A549 (cell line): ENCODE measurements around the gene SFXN1.

Source experiments
- EP300 ChIP-seq, 2 experiments: fragments of >200 bp; sonication (Bioruptor Twin); formaldehyde crosslinking; IDR thresholded peaks; 2 replicates in 1 of 2; 3 replicates in 1 of 2; pipeline ENCODE4 v1.6.1; 2016 to 2017
- ESRRA ChIP-seq: fragments of 150-350 bp; IDR thresholded peaks from 2 replicates; pipeline ENCODE4 v1.6.1; 2014; ENCODE audit warnings: mild to moderate bottlenecking, low read length, borderline replicate concordance
- HOXB13 ChIP-seq: fragments of 250-450 bp; sonication (Bioruptor Pico); IDR thresholded peaks from 2 replicates; pipeline ENCODE4 v1.5.0; 2020; ENCODE audit warnings: low read depth, mild to moderate bottlenecking, moderate library complexity
- POLR2A ChIP-seq: IDR thresholded peaks from 2 replicates; pipeline ENCODE4 v1.6.1; 2012; ENCODE audit warnings: mild to moderate bottlenecking, low read length
- RAD21 ChIP-seq, 2 experiments: fragments of >200 bp in 1 of 2; sonication (Bioruptor Twin) in 1 of 2; formaldehyde crosslinking in 1 of 2; IDR thresholded peaks in 1 of 2; conservative IDR thresholded peaks in 1 of 2; 2 replicates in 1 of 2; 3 replicates in 1 of 2; pipeline ENCODE4 v1.6.1; 2012 to 2018; ENCODE audit warnings: inconsistent platforms in 1 of 2
- ZC3H11A ChIP-seq: fragments of 450-650 bp; IDR thresholded peaks from 2 replicates; pipeline ENCODE4 v1.6.1; 2014; ENCODE audit warnings: antibody characterized with exemption, mild to moderate bottlenecking
- TF ChIP-seq, protein P1 (sequence below): fragments of >200 bp; sonication (Bioruptor Twin); formaldehyde crosslinking; IDR thresholded peaks from 3 replicates; pipeline ENCODE4 v1.5.1; 2016
- TF ChIP-seq, protein P2 (sequence below): fragments of 200-600 bp; sonication (generic); IDR thresholded peaks from 2 replicates; pipeline ENCODE4 v1.6.1; 2016; ENCODE audit warnings: antibody characterized with exemption, mild to moderate bottlenecking, moderate library complexity
- TF ChIP-seq, protein P3 (sequence below): IDR thresholded peaks from 2 replicates; pipeline ENCODE4 v1.6.1; 2012

DNA sequence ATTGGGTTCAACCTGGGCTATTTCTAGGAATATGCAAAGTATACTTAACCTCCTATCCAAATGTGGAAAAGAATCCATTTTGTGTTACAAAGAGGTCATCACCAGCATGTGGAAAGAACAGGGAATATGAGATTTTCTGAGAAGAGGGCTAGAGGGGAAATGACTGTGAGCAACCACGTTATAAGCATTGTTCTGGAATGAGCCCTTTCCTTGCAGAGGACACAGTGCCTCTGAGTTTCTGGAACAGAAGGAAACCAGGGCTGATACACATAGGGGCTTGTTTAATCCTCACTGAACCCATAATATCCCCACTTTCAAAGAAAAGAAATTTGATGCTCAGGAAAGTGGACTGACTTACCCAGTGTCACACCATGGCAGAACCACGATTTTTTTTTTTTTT is 53.0 kb downstream of the SFXN1 start:
- TF ChIP-seq HOXB13 (CRISPR knock-in tag): no peak
- TF ChIP-seq, protein P1, sequence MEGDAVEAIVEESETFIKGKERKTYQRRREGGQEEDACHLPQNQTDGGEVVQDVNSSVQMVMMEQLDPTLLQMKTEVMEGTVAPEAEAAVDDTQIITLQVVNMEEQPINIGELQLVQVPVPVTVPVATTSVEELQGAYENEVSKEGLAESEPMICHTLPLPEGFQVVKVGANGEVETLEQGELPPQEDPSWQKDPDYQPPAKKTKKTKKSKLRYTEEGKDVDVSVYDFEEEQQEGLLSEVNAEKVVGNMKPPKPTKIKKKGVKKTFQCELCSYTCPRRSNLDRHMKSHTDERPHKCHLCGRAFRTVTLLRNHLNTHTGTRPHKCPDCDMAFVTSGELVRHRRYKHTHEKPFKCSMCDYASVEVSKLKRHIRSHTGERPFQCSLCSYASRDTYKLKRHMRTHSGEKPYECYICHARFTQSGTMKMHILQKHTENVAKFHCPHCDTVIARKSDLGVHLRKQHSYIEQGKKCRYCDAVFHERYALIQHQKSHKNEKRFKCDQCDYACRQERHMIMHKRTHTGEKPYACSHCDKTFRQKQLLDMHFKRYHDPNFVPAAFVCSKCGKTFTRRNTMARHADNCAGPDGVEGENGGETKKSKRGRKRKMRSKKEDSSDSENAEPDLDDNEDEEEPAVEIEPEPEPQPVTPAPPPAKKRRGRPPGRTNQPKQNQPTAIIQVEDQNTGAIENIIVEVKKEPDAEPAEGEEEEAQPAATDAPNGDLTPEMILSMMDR: no peak
- TF ChIP-seq, protein P2, sequence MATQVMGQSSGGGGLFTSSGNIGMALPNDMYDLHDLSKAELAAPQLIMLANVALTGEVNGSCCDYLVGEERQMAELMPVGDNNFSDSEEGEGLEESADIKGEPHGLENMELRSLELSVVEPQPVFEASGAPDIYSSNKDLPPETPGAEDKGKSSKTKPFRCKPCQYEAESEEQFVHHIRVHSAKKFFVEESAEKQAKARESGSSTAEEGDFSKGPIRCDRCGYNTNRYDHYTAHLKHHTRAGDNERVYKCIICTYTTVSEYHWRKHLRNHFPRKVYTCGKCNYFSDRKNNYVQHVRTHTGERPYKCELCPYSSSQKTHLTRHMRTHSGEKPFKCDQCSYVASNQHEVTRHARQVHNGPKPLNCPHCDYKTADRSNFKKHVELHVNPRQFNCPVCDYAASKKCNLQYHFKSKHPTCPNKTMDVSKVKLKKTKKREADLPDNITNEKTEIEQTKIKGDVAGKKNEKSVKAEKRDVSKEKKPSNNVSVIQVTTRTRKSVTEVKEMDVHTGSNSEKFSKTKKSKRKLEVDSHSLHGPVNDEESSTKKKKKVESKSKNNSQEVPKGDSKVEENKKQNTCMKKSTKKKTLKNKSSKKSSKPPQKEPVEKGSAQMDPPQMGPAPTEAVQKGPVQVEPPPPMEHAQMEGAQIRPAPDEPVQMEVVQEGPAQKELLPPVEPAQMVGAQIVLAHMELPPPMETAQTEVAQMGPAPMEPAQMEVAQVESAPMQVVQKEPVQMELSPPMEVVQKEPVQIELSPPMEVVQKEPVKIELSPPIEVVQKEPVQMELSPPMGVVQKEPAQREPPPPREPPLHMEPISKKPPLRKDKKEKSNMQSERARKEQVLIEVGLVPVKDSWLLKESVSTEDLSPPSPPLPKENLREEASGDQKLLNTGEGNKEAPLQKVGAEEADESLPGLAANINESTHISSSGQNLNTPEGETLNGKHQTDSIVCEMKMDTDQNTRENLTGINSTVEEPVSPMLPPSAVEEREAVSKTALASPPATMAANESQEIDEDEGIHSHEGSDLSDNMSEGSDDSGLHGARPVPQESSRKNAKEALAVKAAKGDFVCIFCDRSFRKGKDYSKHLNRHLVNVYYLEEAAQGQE: no peak
- no peak for TF ChIP-seq POLR2A
- TF ChIP-seq ZC3H11A: no peak
- no peak for TF ChIP-seq ESRRA
- no peak for TF ChIP-seq RAD21 (conservative IDR thresholded peaks at IDR 0.05 in 1 of 2, IDR thresholded peaks at IDR 0.05 in 1 of 2)
- TF ChIP-seq, protein P3, sequence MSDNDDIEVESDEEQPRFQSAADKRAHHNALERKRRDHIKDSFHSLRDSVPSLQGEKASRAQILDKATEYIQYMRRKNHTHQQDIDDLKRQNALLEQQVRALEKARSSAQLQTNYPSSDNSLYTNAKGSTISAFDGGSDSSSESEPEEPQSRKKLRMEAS: no peak
- TF ChIP-seq EP300 (IDR thresholded peaks at IDR 0.05): no peak
